CD4-positive, alpha-beta T cell treated with Interleukin-4 for 4 hours (primary cell): Measurements from ENCODE around the gene CMIP.
A peak's percentile ranks its signal among the peaks of the same experiment; 100 is the strongest.
"Not testable (repeated sequence)": the region's sequence is repeated elsewhere in the genome, so short reads cannot be mapped to it uniquely, and the experiment has no call there.

Experiments used
- DNase-seq: peaks from one replicate; pipeline ENCODE4 v3.0.0-alpha.2; 2020

Gene CMIP

GRCh38 chr16:81444448-81445121 is at the start of gene CMIP:
Gene CMIP, plus strand, starts transcription at chr16:81444808.
- peak; percentile 61 for DNase-seq

- no peak for DNase-seq
Observed at GRCh38 chr16:81394966-81395655, 49.5 kb upstream of the CMIP start.

- no peak for DNase-seq
Observed at GRCh38 chr16:81397058-81397878, 47.3 kb upstream of the CMIP start.

- DNase-seq = no peak
Observed at GRCh38 chr16:81397879-81398520, 46.6 kb upstream of the CMIP start.

- DNase-seq = no peak
Observed at GRCh38 chr16:81399909-81400308, 44.7 kb upstream of the CMIP start.

DNA sequence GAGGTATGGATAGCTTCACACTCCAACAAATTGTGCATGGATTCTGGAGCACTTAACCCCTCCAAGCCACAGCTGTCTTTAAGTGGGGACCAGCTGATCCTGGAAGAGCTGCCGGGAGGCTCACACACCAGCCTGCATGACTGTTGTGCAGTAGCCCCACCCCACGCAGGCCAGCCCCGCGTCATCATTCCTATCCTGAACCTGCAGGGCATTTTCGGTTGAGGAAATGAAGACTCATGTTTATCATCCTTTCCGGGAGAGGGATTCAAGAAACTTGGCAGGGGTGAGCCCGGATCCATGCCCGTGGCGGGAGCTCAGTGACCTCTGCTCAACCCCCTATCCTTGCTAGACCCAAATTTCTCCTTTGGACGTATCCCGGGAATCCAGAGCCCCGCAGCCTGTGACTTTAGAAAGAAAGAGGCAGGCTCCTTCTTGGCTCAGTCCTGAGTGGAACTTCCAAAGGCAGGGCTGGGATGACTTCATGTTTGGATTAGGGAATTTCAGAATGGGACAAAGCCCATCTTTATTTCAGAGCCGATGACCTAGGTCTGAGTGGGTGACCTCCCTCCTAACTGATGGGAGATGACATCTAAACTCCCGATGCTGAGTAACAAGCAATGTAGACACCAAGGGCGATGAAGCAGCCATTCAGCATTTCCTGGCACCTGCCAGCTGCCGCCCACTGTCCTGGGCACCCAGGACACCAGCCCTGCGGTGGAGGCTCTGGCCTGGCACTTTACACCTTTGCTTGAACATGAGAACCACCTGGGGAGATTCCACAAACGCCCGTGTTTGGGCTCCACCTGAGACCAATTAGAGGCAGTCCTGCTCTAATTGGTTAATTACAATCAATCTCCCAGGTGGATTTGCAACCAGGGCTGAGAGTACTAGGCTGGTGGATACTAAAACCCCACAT is 43.3 kb upstream of the CMIP start:
- no peak for DNase-seq

GRCh38 chr16:81403208-81403600 is 41.4 kb upstream of the CMIP start:
- DNase-seq = no peak

DNA sequence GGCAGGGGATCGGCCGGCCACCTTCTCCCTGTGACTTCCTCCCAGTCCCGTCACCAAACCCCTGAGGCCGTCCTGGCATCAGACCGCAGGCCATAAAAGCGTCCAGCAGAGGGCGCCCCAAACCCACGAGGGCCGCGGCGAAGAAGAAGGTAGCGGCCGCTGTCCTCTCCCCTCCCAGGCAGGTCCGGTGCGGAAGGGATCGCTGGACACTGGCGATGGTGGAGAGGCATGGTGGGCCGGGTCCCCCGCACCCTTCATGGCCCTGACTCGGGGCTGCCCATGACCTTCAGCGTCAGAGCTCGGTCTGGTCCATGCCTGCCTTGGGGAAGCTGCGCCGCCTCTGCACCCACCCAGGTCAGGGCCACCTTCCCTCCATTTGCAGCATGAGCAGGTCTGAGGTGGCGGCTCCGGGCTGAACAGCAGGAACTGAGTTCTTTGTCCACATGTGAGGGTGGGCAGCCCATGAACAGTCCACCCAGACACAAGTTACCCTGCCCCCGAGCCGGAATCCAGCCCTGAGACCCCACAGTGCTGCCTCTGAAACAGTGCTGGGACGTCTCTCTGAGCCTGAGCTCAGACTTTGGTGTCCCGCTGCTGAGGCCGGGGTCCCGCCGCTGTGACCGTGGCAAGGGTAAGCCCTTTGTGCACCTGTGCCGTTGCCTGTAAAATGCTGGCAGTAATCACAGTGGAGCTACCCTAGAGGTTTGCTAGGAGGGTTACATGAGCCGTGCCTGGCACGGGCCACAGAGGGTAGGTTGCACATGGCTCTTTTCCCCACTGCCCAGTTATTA is 40.8 kb upstream of the CMIP start:
- DNase-seq = peak; percentile 69

DNA sequence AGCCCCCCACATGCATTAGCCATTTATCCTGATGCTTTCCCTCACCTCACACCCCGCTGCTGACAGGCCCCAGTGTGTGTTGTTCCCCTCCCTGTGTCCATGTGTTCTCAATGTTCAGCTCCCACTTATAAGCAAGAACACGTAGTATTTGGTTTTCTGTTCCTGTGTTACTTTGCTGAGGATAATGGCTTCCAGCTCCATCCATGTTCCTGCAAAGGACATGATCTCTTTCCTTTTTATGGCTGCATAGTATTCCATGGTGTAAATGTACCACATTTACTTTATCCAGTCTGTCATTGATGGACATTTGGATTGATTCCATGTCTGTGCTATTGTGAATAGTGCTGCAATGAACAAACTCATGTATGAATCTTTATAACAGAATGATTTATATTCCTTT is 39.6 kb upstream of the CMIP start:
- not testable (repeated sequence) for DNase-seq

GRCh38 chr16:81405702-81406113 is 38.9 kb upstream of the CMIP start:
- DNase-seq = no peak

GRCh38 chr16:81408409-81408950 is 36.1 kb upstream of the CMIP start:
- DNase-seq = no peak

DNA sequence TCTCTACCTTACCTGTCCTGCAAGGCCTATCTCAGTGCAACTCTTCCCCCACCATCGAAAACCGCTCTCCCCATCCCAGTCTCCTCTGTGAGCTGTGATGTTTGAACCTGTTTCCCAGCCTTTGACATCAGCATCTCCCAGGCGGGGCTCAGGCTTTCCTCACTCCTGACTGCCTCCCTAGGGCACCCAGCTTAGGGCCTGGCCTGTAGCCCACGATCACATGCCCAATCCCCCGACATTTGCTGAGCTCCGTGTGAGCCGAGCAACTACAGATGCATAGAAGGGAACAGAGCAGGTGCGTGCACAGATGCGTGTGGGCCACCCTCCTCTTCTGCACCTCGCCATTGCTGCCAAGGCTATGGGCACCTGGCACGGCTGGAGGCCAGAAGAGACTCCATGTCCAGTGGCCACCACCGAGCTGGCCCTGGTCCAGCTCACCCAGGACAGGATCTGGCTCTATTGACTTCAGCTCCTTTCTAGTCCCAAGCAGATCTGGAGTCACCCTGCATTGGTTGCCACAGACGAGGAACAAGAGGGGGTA is 35.5 kb upstream of the CMIP start:
- no peak for DNase-seq

DNA sequence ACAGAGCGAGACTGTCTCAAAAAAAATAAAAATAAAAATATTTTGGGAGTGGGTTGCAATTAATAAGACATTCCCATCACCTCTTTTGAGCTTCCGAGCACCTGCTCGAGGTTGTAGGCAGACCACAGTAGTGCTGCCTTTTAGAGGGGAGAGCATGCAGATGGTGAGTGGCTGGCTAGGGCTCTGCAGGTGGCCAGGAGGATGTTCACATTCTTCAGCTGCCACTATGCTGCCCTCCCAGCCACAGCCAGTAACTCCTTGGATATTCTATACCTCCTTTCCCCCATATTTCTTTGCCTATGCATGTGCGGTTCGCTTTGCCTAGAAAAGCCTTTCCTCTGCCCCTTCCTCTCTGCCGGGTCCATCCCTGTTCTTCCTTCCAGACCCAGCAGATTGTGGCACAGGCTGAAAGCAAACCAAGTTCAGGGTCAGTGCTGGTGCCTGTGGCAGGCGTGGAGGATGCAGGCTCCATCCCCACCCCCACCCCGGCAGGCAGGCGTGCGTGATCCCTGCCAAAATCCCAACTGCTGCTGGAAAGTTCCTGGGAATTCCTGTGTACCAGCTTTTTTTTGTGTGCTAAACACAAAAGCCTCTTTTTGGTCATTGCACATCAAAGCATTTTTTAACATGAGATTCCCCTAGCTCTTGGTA is 33.8 kb upstream of the CMIP start:
- no peak for DNase-seq

- no peak for DNase-seq
Observed at GRCh38 chr16:81413245-81413990, 31.2 kb upstream of the CMIP start.

- no peak for DNase-seq
Observed at GRCh38 chr16:81415751-81416150, 28.9 kb upstream of the CMIP start.

DNA sequence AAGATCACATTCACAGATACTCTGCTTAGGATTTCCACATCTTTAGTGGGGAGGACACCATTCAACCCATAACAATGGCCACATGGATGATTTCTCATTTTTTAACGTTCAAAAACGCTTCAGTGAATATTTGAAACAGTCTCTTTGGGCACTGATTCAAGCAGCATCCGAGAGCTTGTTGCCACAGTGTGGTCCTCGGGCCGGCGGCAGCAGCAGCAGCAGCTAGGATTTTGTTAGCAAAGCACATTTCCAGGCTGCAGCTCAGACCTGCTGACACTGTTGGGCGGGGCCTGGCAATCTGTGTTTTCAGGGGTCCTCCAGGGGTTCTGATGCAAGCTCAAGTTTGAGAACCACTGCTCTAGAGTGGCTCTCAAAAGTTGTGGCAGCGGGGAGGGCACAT is 27.9 kb upstream of the CMIP start:
- DNase-seq = no peak

- no peak for DNase-seq
Observed at GRCh38 chr16:81417210-81417609, 27.4 kb upstream of the CMIP start.

DNA sequence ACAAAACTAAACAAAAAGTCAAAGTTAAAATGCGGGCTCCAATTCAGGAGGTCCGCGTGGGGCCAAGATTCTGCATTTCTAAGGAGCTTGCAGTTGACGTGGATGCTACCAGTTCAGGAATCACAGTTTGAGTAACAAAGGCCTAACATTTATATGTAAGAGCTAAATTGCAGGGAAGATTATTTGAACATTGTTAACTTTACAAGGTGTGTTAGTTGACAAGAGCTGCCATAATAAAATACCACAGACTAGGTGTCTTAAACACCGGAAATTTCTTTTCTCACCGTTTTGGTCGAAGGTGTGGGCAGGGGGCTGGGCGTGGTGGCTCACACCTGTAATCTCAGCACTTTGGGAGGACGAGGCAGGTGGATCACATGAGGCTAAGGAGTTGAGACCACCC is 24.8 kb upstream of the CMIP start:
- no peak for DNase-seq

DNA sequence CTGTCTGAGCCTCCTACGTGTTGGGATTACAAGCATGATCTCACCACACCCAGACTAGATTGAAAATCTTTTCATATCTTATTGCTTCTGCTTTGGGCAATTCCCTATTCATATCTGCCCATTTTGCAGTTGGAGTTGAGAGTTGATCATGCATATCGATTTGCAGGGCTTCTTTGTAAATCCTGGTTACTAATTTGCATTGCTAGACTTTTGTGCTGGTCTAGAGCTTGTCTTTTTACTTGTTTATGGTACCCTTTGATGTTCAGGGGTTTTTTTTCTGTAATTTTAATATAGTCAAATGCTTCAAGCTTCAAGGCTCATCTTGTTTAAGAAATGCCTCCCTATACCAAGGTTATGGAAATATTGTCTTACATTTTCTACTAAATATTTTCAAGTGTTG is 23.5 kb upstream of the CMIP start:
- DNase-seq = no peak

- no peak for DNase-seq
Observed at GRCh38 chr16:81421536-81421935, 23.1 kb upstream of the CMIP start.
